Activated CD4-positive, alpha-beta T cell treated with anti-CD3 and anti-CD28 coated beads for 36 hours (primary cell): Measurements from ENCODE around the gene SIGLEC11. TPM values are rescaled to one million over a fixed set of nuclear protein-coding genes. Genes with fewer than 3 reads are reported as not detected.

Source experiments
- ATAC-seq: fragments of 200-7000 bp; cut with Tn5 transposase; one replicate; pipeline ENCODE4 v1.10.0; 2021; ENCODE audit warnings: mild to moderate bottlenecking, moderate library complexity
- CTCF ChIA-PET: fragments of 350-600 bp; sonication (Branson Sonifier 250); formaldehyde crosslinking; loops from one replicate; lab custom pipeline; 2021; ENCODE audit warnings: antibody characterized with exemption; lab: Charles Lee
- POLR2A ChIA-PET: fragments of 350-600 bp; sonication (Branson Sonifier 250); formaldehyde crosslinking; loops from one replicate; lab custom pipeline; 2021; ENCODE audit warnings: antibody characterized with exemption, inconsistent platforms; lab: Charles Lee
- DNase-seq: peaks from one replicate; pipeline ENCODE4 v3.0.0-alpha.2; 2020
- H3K27ac Mint-ChIP-seq: one replicate; pipeline ENCODE4 v1.8.0; 2021; ENCODE audit warnings: mixed read lengths
- H3K27me3 Mint-ChIP-seq: one replicate; pipeline ENCODE4 v1.8.0; 2021; ENCODE audit warnings: mixed read lengths
- H3K36me3 Mint-ChIP-seq: one replicate; pipeline ENCODE4 v1.8.0; 2021; ENCODE audit warnings: low read depth, mixed read lengths
- H3K4me1 Mint-ChIP-seq: one replicate; pipeline ENCODE4 v1.8.0; 2021; ENCODE audit warnings: mixed read lengths
- H3K4me3 Mint-ChIP-seq: one replicate; pipeline ENCODE4 v1.8.0; 2021; ENCODE audit warnings: mild to moderate bottlenecking, moderate library complexity, mixed read lengths
- H3K9me3 Mint-ChIP-seq: one replicate; pipeline ENCODE4 v1.8.0; 2021; ENCODE audit warnings: low read depth, mixed read lengths
- intact Hi-C, 2 experiments: fragments of 100-400 bp; cut with DNase I in 1 of 2; cut with micrococcal nuclease in 1 of 2; formaldehyde crosslinking; loops; one replicate each; pipeline versions ENCODE4 v1.14.2 to v1.15.1; 2022 to 2024; cut with DNase I, micrococcal nuclease
- total RNA-seq, 2 experiments: library from RNA; stranded (reverse); gene quantifications; one replicate each; pipeline ENCODE4 v1.2.3, GENCODE V29; 2021

The SIGLEC11 gene
- total RNA-seq, 2 experiments from 2014 or later, result not detected

DNA sequence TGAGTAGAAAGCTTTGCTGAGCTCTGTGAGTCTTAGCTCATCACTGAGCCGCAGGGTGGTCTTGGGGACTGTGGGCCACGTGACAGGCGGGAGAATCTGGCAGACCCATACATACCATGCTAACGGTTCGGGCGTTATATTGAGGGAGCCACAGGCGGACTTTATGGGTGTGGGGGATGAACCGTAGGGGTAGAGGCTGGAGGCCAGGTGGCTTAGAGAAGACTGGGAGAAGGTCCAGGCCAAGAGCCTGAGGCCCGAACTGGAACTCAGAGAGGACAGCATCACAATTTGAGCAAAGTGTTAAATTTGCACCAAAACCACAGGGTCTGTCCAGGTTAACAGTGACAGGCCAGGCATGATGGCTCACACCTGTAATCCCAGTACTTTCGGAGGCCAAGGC lies 47.3 kb downstream of the SIGLEC11 start:
- ATAC-seq (no peak), DNase-seq (no peak)
- POLR2A ChIA-PET, result no interaction called here
- H3K4me1 Mint-ChIP-seq, result peaks cover 51% of the 10 kb centered on the region
- H3K36me3 Mint-ChIP-seq, result peaks cover 79% of the 10 kb centered on the region
- no peaks in the 10 kb centered on the region for H3K27me3 Mint-ChIP-seq
- CTCF ChIA-PET, result interaction anchor here (0.6 to 1.5 kb wide), 3 partner anchors 9 to 120 kb away, joined by 3 read pairs; no protein-coding TSS in a partner anchor
- intact Hi-C loops, result no loop called here
- no peak overlapping the region for H3K4me3 Mint-ChIP-seq
- H3K27ac Mint-ChIP-seq, result peak overlapping the region; percentile 92
- no peaks in the 10 kb centered on the region for H3K9me3 Mint-ChIP-seq

GRCh38 chr19:49912965-49913685 lies 47.8 kb downstream of the SIGLEC11 start:
- ATAC-seq (no peak), DNase-seq (peak; percentile 26)
- Mint-ChIP-seq H3K27me3 (no peaks in the 10 kb centered on the region), H3K4me1 (peaks cover 55% of the 10 kb centered on the region), H3K36me3 (peaks cover 80% of the 10 kb centered on the region), H3K4me3 (no peak overlapping the region), H3K9me3 (no peaks in the 10 kb centered on the region), H3K27ac (peak overlapping the region; percentile 92)
- intact Hi-C loops, result no loop called here
- ChIA-PET POLR2A (interaction anchor here (0.6 to 0.7 kb wide), 3 partner anchors 44 to 145 kb away, joined by 3 to 5 read pairs (median 4); no protein-coding TSS in a partner anchor), CTCF (interaction anchor here (1.5 kb wide), 1 partner anchor 23 kb away, joined by 3 read pairs; no protein-coding TSS in a partner anchor)

DNA sequence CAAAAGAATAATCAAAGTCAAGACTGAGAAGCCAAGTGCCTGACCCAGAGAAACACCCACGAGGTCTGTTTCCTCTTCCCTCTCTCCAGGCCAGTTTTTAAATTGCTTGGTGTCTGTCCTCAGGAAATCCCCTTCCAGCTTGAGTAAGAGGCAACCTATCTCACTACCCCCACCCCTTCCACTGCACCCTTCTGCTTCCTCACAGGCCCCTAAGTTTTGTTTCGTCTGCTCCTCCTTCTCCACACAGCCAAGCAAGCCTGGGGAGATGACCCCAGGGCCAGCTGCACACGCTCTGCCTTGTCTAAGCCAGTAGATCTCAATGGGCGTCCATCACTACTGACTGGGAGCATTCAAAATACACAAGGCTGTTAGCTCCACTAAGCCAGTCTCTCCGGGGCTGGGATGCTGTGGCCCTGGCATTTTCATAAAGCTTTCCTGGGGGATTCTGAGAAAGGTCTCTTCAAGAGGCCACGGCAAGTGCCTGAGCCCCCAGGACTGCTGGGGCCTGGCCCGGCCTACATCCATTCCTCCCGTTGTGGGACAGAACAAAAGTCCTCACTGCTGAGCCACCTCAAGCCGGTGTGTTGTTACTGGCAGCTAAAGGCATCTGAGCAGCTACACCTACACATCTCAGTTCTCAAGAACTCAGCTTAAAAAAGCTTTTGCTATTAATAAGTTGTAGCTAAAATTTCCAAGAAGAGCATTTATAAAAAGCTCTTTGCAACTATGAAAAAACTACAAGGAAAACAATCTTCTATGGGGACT lies 49.4 kb downstream of the SIGLEC11 start:
- peaks cover 56% of the 10 kb centered on the region for H3K4me1 Mint-ChIP-seq
- DNase-seq, result peak; percentile 58
- ChIA-PET POLR2A (interaction anchor here (0.5 to 2.4 kb wide), 6 partner anchors 14 to 1762 kb away, joined by 3 to 20 read pairs (median 6); partner anchors contain the start of genes ATF5, IL4I1, NUP62 and RUVBL2), CTCF (interaction anchor here (0.7 to 1.3 kb wide), 9 partner anchors 9 to 212 kb away, joined by 3 to 6 read pairs (median 3); partner anchors contain the start of gene ATF5)
- peak; percentile 88 for ATAC-seq
- H3K9me3 Mint-ChIP-seq, result no peaks in the 10 kb centered on the region
- H3K4me3 Mint-ChIP-seq, result peak overlapping the region; percentile 34
- H3K27ac Mint-ChIP-seq, result peak overlapping the region; percentile 92
- intact Hi-C loops, result loop anchor here in 1 of 2 experiments (1.0 kb wide), 2 partner anchors 14 to 21 kb away; no protein-coding TSS in a partner anchor
- no peaks in the 10 kb centered on the region for H3K27me3 Mint-ChIP-seq
- H3K36me3 Mint-ChIP-seq, result peaks cover 77% of the 10 kb centered on the region

DNA sequence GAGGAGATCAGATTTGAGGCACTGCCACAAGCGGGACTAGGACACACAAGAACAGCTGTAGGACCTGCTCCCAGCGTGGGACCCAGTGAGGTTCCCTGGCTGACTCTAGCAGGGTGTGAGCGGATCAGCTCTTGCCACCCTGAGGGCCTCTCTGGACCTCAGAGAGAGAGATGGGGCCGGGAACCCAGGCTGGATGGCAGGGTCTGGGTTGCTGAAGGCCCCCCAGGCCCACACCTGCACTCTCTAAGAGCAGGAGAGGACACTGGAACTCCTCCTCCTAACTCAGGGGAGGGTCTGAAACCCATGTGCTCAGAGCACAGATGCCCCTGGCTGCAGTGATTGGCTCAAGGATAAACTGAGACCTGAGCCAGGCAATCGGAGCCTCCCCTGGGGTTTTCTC lies 50.8 kb downstream of the SIGLEC11 start:
- peaks cover 73% of the 10 kb centered on the region for H3K36me3 Mint-ChIP-seq
- ATAC-seq (no peak), DNase-seq (no peak)
- ChIA-PET CTCF (interaction anchor here (0.5 kb wide), 2 partner anchors 21 to 25 kb away, joined by 3 to 4 read pairs; no protein-coding TSS in a partner anchor), POLR2A (interaction anchor here (2.4 kb wide), 1 partner anchor 13 kb away, joined by 20 read pairs; the partner anchor contains the start of gene IL4I1)
- no peak overlapping the region for H3K27ac Mint-ChIP-seq
- H3K9me3 Mint-ChIP-seq, result no peaks in the 10 kb centered on the region
- no peak overlapping the region for H3K4me3 Mint-ChIP-seq
- intact Hi-C loops, result no loop called here
- H3K27me3 Mint-ChIP-seq, result no peaks in the 10 kb centered on the region
- H3K4me1 Mint-ChIP-seq, result peaks cover 50% of the 10 kb centered on the region

DNA sequence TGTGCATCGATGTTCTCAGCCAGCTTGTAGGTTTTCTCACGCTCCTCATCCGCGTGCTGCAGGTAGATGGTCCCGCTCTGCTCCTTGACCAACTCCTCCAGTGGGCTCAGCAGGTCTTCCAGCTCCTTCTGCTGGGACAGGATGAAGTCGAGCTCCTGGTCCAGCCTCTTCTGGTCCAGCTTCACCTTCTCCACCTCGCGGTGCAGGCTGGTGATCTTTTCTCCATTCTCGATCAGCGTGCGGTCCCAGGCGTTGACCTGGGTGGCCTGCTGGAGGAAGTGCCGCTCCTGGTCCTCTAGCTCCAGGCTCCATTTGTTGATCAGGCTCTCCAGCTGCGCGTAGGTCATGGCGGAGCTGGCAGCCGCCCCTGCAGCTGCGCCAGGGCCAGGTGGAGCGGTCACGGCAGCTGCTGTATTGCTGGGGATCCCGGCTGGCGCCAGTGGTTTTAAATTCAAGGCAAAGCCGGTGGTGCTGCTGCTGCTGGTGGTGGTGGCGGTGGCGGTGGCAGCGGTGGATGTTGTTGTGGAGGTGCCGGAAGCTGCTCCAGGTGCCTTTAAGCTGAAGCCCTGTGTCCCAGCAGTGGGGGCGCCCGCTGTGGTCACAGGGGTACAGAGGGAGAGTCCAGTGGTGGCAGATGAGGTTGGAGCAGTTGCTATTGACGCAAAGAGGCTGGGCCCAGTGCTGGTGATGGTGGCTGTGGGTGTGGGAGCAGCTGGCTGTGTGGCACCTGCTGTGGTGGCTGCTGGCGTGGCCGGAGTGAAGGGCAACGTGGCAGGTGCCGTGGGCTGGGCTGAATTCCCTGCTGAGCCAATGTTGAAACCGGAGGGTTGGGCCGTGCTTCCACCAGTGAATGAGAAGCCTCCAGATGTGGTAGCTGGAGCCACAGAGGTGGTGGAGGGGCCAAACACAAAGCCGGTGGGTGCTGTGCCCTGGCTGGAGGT lies 52.2 kb downstream of the SIGLEC11 start:
- H3K9me3 Mint-ChIP-seq, result no peaks in the 10 kb centered on the region
- H3K36me3 Mint-ChIP-seq, result peaks cover 60% of the 10 kb centered on the region
- H3K27me3 Mint-ChIP-seq, result no peaks in the 10 kb centered on the region
- no peak overlapping the region for H3K4me3 Mint-ChIP-seq
- H3K4me1 Mint-ChIP-seq, result peaks cover 48% of the 10 kb centered on the region
- H3K27ac Mint-ChIP-seq, result no peak overlapping the region
- no peak for DNase-seq
- intact Hi-C loops, result no loop called here
- no peak for ATAC-seq
- ChIA-PET POLR2A (no interaction called here), CTCF (no interaction called here)

DNA sequence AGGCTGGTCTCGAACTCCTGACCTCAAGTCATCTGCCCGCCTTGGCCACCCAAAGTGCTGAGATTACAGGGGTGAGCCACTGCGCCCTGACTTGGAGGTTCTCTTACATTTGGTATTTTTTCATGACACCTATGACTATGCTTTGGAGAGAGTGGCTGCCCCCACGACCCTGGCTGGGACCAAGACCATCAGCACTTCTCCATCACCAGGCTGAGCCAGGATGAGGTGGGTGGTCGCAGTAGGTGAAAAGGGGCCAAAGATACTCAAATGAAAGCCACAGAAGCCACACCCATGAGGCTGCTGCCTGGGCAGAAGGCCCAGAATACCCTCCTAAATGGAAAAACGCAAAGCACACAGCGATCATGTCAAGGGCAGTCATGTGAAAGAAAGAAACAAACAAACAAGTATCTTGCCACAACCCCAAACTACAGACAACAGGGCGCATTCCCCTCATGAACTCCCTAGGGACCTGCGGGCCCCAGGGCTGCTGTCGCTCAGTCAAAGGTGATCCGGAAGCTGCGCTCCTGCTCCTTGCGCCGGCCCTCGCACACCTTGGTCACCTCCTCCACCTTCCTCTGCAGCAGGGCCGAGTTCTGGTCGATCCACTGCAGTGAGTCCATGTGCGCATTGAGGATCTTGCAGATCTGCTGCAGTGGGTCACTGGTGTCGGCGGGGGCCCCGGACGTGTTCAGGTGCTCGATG lies 53.1 kb downstream of the SIGLEC11 start:
- Mint-ChIP-seq H3K4me1 (peaks cover 45% of the 10 kb centered on the region), H3K4me3 (no peak overlapping the region), H3K36me3 (peaks cover 52% of the 10 kb centered on the region), H3K27ac (no peak overlapping the region), H3K9me3 (no peaks in the 10 kb centered on the region), H3K27me3 (no peaks in the 10 kb centered on the region)
- ChIA-PET CTCF (interaction anchor here (0.6 kb wide), 1 partner anchor 31 kb away, joined by 3 read pairs; no protein-coding TSS in a partner anchor), POLR2A (no interaction called here)
- intact Hi-C loops, result no loop called here
- DNase-seq (no peak), ATAC-seq (no peak)

GRCh38 chr19:49906879-49907564 lies 54.0 kb downstream of the SIGLEC11 start:
- Mint-ChIP-seq H3K36me3 (peaks cover 45% of the 10 kb centered on the region), H3K4me1 (peaks cover 36% of the 10 kb centered on the region), H3K27me3 (no peaks in the 10 kb centered on the region), H3K9me3 (no peaks in the 10 kb centered on the region), H3K27ac (no peak overlapping the region), H3K4me3 (no peak overlapping the region)
- no peak for ATAC-seq
- POLR2A ChIA-PET, result interaction anchor here (0.7 kb wide), 1 partner anchor 23 kb away, joined by 8 read pairs; no protein-coding TSS in a partner anchor
- CTCF ChIA-PET, result interaction anchor here (1.0 to 1.1 kb wide), 2 partner anchors 8 to 9 kb away, joined by 3 to 4 read pairs; no protein-coding TSS in a partner anchor
- intact Hi-C loops, result no loop called here
- no peak for DNase-seq

DNA sequence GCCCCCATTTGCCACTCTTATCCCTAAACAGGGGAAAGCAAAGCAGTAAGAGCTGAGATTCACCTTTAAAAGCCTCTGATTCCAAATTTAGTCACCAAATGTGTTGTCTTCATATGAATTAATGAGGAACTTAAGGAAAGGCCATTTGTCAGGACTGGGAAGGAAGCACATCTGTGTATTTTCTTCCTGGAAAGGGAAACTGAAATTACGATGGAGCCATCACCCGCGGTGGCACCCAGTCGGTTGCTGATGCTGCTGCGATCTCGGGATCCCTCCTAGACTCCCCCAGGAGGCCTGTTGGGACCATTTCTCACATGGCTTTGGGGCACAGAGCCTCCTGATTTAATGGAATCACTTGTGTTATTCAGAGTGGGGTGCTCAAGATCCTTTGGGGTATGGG lies 56.8 kb downstream of the SIGLEC11 start:
- H3K27me3 Mint-ChIP-seq, result no peaks in the 10 kb centered on the region
- H3K9me3 Mint-ChIP-seq, result no peaks in the 10 kb centered on the region
- intact Hi-C loops, result no loop called here
- H3K27ac Mint-ChIP-seq, result no peak overlapping the region
- POLR2A ChIA-PET, result no interaction called here
- CTCF ChIA-PET, result interaction anchor here (0.6 to 1.2 kb wide), 2 partner anchors 25 to 98 kb away, joined by 3 read pairs; partner anchors contain the start of genes ATF5 and NUP62
- no peak for DNase-seq
- no peak overlapping the region for H3K4me3 Mint-ChIP-seq
- peaks cover 25% of the 10 kb centered on the region for H3K36me3 Mint-ChIP-seq
- peaks cover 23% of the 10 kb centered on the region for H3K4me1 Mint-ChIP-seq
- ATAC-seq, result no peak
